WTC11 (cell line): ENCODE measurements around the gene RLF. TPM values are rescaled to one million over a fixed set of nuclear protein-coding genes. Genes with fewer than 3 reads are reported as not detected.
A peak's percentile ranks its signal among the peaks of the same experiment; 100 is the strongest.
"Not testable (repeated sequence)": the region's sequence is repeated elsewhere in the genome, so short reads cannot be mapped to it uniquely, and the experiment has no call there.

ENCODE experiments used
- ATAC-seq: fragments of 200-7000 bp; cut with Tn5 transposase; 2 replicates; pipeline ENCODE4 v1.10.0; 2021; ENCODE audit warnings: mild to moderate bottlenecking, moderate library complexity
- CTCF ChIA-PET: fragments of 300-600 bp; sonication (Branson Sonifier 250); formaldehyde crosslinking; loops from one replicate; lab custom pipeline; 2021; ENCODE audit warnings: antibody characterized with exemption; lab: Charles Lee
- POLR2A ChIA-PET: fragments of 350-600 bp; sonication (Branson Sonifier 250); formaldehyde crosslinking; loops from one replicate; lab custom pipeline; 2021; ENCODE audit warnings: antibody characterized with exemption; lab: Charles Lee
- DNase-seq: peaks from one replicate; pipeline ENCODE4 v3.0.0; 2021; ENCODE audit warnings: low spot score
- H3K27ac Mint-ChIP-seq: 2 replicates; pipeline ENCODE4 v1.8.0; 2021; ENCODE audit warnings: mixed read lengths
- H3K27me3 Mint-ChIP-seq: 2 replicates; pipeline ENCODE4 v1.8.0; 2021; ENCODE audit warnings: low read depth, mild to moderate bottlenecking, moderate library complexity, mixed read lengths
- H3K36me3 Mint-ChIP-seq: 2 replicates; pipeline ENCODE4 v1.8.0; 2021; ENCODE audit warnings: mixed read lengths
- H3K4me1 Mint-ChIP-seq: 2 replicates; pipeline ENCODE4 v1.8.0; 2022; ENCODE audit warnings: mixed read lengths
- H3K4me3 Mint-ChIP-seq: 2 replicates; pipeline ENCODE4 v1.8.0; 2021; ENCODE audit warnings: mild to moderate bottlenecking, moderate library complexity, mixed read lengths
- H3K9me3 Mint-ChIP-seq: 2 replicates; pipeline ENCODE4 v1.8.0; 2021; ENCODE audit warnings: mixed read lengths
- AR ChIP-seq: fragments of 250-450 bp; sonication (Bioruptor Pico); IDR thresholded peaks from 2 replicates; pipeline ENCODE4 v1.9.0; 2021; ENCODE audit warnings: mild to moderate bottlenecking
- ATF1 ChIP-seq: sonication (generic); formaldehyde crosslinking; IDR thresholded peaks from 2 replicates; pipeline ENCODE4 v1.8.1; 2023; ENCODE audit warnings: mild to moderate bottlenecking, moderate library complexity, missing genetic modification reagents
- ELF4 ChIP-seq: sonication (generic); formaldehyde crosslinking; IDR thresholded peaks from 2 replicates; pipeline ENCODE4 v1.8.1; 2022; ENCODE audit warnings: low read depth, mild to moderate bottlenecking, moderate library complexity, missing genetic modification reagents
- IRF1 ChIP-seq: sonication (generic); formaldehyde crosslinking; IDR thresholded peaks from 2 replicates; pipeline ENCODE4 v1.8.0; 2023; ENCODE audit warnings: missing genetic modification reagents
- JUN ChIP-seq: sonication (generic); formaldehyde crosslinking; IDR thresholded peaks from 2 replicates; pipeline ENCODE4 v1.8.0; 2023; ENCODE audit warnings: mild to moderate bottlenecking, missing genetic modification reagents
- KAT7 ChIP-seq: sonication (generic); formaldehyde crosslinking; IDR thresholded peaks from 2 replicates; pipeline ENCODE4 v1.8.1; 2023; ENCODE audit warnings: missing genetic modification reagents, mild to moderate bottlenecking, borderline replicate concordance
- NFE2L1 ChIP-seq: sonication (generic); formaldehyde crosslinking; IDR thresholded peaks from 2 replicates; pipeline ENCODE4 v1.8.1; 2023; ENCODE audit warnings: missing genetic modification reagents
- NR2C2 ChIP-seq: sonication (generic); formaldehyde crosslinking; IDR thresholded peaks from 2 replicates; pipeline ENCODE4 v1.8.0; 2022; ENCODE audit warnings: mild to moderate bottlenecking, missing genetic modification reagents
- NR3C1 ChIP-seq: sonication (generic); formaldehyde crosslinking; conservative IDR thresholded peaks from 2 replicates; pipeline ENCODE4 v1.8.1; 2023; ENCODE audit warnings: low read depth, mild to moderate bottlenecking, missing genetic modification reagents
- SMAD3 ChIP-seq: sonication (generic); formaldehyde crosslinking; IDR thresholded peaks from 2 replicates; pipeline ENCODE4 v1.8.0; 2022; ENCODE audit warnings: missing genetic modification reagents, mild to moderate bottlenecking, borderline replicate concordance
- TP53 ChIP-seq: sonication (generic); formaldehyde crosslinking; IDR thresholded peaks from 2 replicates; pipeline ENCODE4 v1.8.1; 2023; ENCODE audit warnings: mild to moderate bottlenecking, missing genetic modification reagents
- ZBTB21 ChIP-seq: sonication (generic); formaldehyde crosslinking; IDR thresholded peaks from 2 replicates; pipeline ENCODE4 v1.8.1; 2023; ENCODE audit warnings: mild to moderate bottlenecking, missing genetic modification reagents, borderline replicate concordance
- ZNF219 ChIP-seq: sonication (generic); formaldehyde crosslinking; IDR thresholded peaks from 2 replicates; pipeline ENCODE4 v1.8.0; 2023; ENCODE audit warnings: missing genetic modification reagents, mild to moderate bottlenecking, borderline replicate concordance
- ZNF396 ChIP-seq: fragments of 250-450 bp; sonication (Bioruptor Pico); IDR thresholded peaks from 2 replicates; pipeline ENCODE4 v1.8.0; 2021; ENCODE audit warnings: mild to moderate bottlenecking, moderate library complexity, borderline replicate concordance
- ZNF423 ChIP-seq: fragments of 250-450 bp; sonication (Bioruptor Pico); IDR thresholded peaks from 2 replicates; pipeline ENCODE4 v2.1.2; 2022; ENCODE audit warnings: mild to moderate bottlenecking, moderate library complexity
- ZSCAN18 ChIP-seq: fragments of 250-450 bp; sonication (Bioruptor Pico); IDR thresholded peaks from 2 replicates; pipeline ENCODE4 v2.1.2; 2022; ENCODE audit warnings: mild to moderate bottlenecking, moderate library complexity
- total RNA-seq: library from RNA; stranded (reverse); gene quantifications from 3 replicates; pipeline ENCODE4 v1.2.3, GENCODE V29; 2021
- TF ChIP-seq, protein P1 (sequence below): sonication (generic); formaldehyde crosslinking; IDR thresholded peaks from 2 replicates; pipeline ENCODE4 v1.8.0; 2022; ENCODE audit warnings: mild to moderate bottlenecking, missing genetic modification reagents
- TF ChIP-seq, protein P2 (sequence below): sonication (generic); formaldehyde crosslinking; IDR thresholded peaks from 2 replicates; pipeline ENCODE4 v1.8.1; 2022; ENCODE audit warnings: mild to moderate bottlenecking, missing genetic modification reagents, moderate library complexity, borderline replicate concordance
- TF ChIP-seq, protein P3 (sequence below): fragments of 250-450 bp; sonication (Bioruptor Pico); conservative IDR thresholded peaks from 2 replicates; pipeline ENCODE4 v1.9.0; 2021; ENCODE audit warnings: mild to moderate bottlenecking
- TF ChIP-seq, protein P4 (sequence below): sonication (generic); formaldehyde crosslinking; IDR thresholded peaks from 2 replicates; pipeline ENCODE4 v1.8.1; 2022; ENCODE audit warnings: missing genetic modification reagents, borderline replicate concordance

The RLF gene
- total RNA-seq, 1 experiment from 2014 or later: 18.5 TPM

DNA sequence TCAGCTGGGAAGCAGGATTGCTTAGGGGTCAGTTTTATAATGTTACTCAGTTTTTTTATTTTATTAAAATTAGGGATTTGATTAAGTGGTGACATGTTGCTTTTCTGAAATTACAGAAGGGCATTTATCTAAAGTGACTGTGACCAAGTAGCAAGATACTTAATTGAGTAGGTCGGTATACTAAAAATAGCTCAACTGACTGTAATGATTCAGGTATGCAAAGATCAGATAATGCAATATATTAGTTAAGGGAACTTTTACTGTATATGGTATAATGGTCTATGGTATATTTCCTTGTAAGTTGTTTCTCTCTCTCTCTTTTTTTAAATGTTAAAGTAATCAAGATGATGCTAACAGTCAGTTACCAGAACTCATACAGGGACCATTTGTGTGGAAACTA lies 26.2 kb downstream of the RLF start:
- Mint-ChIP-seq H3K27ac (0 out of 2 replicates have a peak overlapping the region, but pooled peaks have one; percentile 40), H3K4me1 (peaks cover 14% of the 10 kb centered on the region), H3K9me3 (no peaks in the 10 kb centered on the region), H3K27me3 (no peaks in the 10 kb centered on the region), H3K36me3 (peaks cover 27% of the 10 kb centered on the region), H3K4me3 (no peak overlapping the region)
- CTCF ChIA-PET: interaction anchor here (0.7 to 2.7 kb wide), 3 partner anchors 43 to 155 kb away, joined by 3 to 15 read pairs (median 7); no protein-coding TSS in a partner anchor
- no peak for DNase-seq
- POLR2A ChIA-PET: no interaction called here
- ATAC-seq: no peak
- TF ChIP-seq TP53 (CRISPR knock-in tag) (no peak), SMAD3 (CRISPR knock-in tag) (no peak), ATF1 (CRISPR knock-in tag) (no peak), ELF4 (CRISPR knock-in tag) (no peak)
- TF ChIP-seq, protein P1, sequence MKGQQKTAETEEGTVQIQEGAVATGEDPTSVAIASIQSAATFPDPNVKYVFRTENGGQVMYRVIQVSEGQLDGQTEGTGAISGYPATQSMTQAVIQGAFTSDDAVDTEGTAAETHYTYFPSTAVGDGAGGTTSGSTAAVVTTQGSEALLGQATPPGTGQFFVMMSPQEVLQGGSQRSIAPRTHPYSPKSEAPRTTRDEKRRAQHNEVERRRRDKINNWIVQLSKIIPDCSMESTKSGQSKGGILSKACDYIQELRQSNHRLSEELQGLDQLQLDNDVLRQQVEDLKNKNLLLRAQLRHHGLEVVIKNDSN (CRISPR knock-in tag): no peak

DNA sequence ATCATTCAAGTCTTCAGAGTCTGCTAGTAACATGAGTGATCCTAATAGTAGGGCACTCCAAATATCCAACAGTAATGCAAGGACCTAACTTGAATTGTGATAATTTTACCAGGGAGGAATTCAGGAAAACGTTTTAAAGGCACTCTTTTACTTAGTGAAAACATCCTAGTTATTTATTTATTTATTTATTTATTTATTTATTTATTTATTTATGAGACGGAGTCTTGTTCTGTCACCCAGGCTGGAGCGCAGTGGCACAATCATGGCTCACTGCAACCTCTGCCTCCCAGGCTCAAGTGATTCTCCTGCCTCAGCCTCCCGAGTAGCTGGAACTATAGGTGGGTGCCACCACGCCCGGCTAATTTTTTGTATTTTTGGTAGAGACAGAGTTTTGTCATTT lies 33.5 kb downstream of the RLF start:
- H3K27ac Mint-ChIP-seq, CTCF ChIA-PET, ATAC-seq: not testable (repeated sequence)

DNA sequence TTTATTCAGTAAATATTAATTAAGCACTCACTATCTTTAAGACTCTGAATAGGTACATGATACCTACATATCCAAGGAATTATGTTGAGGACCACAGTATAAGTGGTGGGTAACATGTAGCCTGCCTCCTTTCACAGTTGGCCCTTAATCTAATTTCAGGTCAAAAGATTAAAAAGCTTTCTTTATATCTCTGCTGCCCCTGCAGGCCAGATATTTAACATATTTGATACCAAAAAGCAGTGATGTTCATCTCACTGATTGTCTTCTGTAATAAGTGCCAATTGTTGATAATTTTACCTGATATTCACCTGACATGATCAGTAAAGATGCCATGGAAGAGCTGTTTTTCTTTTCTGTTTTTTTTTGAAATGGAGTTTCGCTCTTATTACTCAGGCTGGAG lies 36.5 kb downstream of the RLF start:
- peaks cover 25% of the 10 kb centered on the region for H3K36me3 Mint-ChIP-seq
- CTCF ChIA-PET: interaction anchor here (1.1 to 1.3 kb wide), 3 partner anchors 8 to 141 kb away, joined by 3 to 4 read pairs (median 4); no protein-coding TSS in a partner anchor
- ATAC-seq (no peak), DNase-seq (no peak)
- POLR2A ChIA-PET: interaction anchor here (0.6 kb wide), 1 partner anchor 26 kb away, joined by 3 read pairs; no protein-coding TSS in a partner anchor
- no peak overlapping the region for H3K4me3 Mint-ChIP-seq
- H3K4me1 Mint-ChIP-seq: no peaks in the 10 kb centered on the region
- no peaks in the 10 kb centered on the region for H3K9me3 Mint-ChIP-seq
- H3K27ac Mint-ChIP-seq: no peak overlapping the region
- no peaks in the 10 kb centered on the region for H3K27me3 Mint-ChIP-seq
- TF ChIP-seq NR3C1 (no peak), KAT7 (CRISPR knock-in tag) (no peak), ZNF219 (CRISPR knock-in tag) (no peak), ZSCAN18 (CRISPR knock-in tag) (no peak), AR (CRISPR knock-in tag) (no peak), ZBTB21 (CRISPR knock-in tag) (no peak), ZNF396 (no peak), IRF1 (CRISPR knock-in tag) (no peak), NFE2L1 (CRISPR knock-in tag) (no peak), NR2C2 (CRISPR knock-in tag) (no peak), ATF1 (CRISPR knock-in tag) (no peak), ZNF423 (CRISPR knock-in tag) (no peak), JUN (no peak)
- TF ChIP-seq, protein P2, sequence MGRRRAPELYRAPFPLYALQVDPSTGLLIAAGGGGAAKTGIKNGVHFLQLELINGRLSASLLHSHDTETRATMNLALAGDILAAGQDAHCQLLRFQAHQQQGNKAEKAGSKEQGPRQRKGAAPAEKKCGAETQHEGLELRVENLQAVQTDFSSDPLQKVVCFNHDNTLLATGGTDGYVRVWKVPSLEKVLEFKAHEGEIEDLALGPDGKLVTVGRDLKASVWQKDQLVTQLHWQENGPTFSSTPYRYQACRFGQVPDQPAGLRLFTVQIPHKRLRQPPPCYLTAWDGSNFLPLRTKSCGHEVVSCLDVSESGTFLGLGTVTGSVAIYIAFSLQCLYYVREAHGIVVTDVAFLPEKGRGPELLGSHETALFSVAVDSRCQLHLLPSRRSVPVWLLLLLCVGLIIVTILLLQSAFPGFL (CRISPR knock-in tag): no peak
- TF ChIP-seq, protein P1 (CRISPR knock-in tag): no peak
- TF ChIP-seq, protein P3, sequence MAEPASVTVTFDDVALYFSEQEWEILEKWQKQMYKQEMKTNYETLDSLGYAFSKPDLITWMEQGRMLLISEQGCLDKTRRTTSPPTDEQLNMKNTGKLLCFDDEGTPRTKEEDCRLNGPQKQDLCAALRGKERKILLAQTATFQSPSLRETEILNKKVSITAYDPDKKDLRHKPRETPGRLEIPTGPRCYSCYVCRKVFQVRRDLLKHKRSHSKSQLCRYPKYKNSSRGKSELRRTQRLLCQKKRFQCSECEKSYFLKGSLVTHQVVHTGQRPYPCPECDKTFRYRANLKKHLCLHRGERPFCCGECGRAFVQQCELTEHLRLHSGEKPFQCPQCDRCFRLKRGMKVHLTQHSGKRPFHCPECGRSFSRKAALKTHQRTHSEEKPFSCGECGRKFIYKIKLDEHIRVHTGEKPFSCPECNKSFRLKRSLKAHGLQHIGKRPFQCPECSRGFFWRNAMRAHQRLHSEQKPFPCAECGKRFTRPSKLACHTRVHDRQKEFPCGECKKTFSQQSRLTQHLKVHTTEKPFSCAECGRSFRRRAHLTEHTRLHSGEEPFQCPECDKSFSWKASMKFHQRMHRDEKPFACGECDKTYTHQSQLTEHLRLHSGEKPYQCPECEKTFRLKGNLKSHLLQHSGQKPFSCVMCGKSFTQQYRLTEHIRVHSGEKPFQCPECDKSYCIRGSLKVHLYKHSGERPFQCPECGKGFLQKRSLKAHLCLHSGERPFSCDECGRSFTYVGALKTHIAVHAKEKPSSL (CRISPR knock-in tag): no peak
- TF ChIP-seq, protein P4, sequence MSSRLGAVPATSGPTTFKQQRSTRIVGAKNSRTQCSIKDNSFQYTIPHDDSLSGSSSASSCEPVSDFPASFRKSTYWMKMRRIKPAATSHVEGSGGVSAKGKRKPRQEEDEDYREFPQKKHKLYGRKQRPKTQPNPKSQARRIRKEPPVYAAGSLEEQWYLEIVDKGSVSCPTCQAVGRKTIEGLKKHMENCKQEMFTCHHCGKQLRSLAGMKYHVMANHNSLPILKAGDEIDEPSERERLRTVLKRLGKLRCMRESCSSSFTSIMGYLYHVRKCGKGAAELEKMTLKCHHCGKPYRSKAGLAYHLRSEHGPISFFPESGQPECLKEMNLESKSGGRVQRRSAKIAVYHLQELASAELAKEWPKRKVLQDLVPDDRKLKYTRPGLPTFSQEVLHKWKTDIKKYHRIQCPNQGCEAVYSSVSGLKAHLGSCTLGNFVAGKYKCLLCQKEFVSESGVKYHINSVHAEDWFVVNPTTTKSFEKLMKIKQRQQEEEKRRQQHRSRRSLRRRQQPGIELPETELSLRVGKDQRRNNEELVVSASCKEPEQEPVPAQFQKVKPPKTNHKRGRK (CRISPR knock-in tag): no peak

More for the DNA sequence above, 33.5 kb downstream of the RLF start:
- H3K4me1 Mint-ChIP-seq, H3K9me3 Mint-ChIP-seq, H3K27me3 Mint-ChIP-seq, POLR2A ChIA-PET, H3K4me3 Mint-ChIP-seq, DNase-seq: not testable (repeated sequence)
- H3K36me3 Mint-ChIP-seq: peaks cover 34% of the 10 kb centered on the region
